Heart left ventricle (tissue), 16 donors: Measurements from ENCODE around the gene OR2AG1. TPM values are rescaled to one million over a fixed set of nuclear protein-coding genes. Genes with fewer than 3 reads are reported as not detected.

Experiments
- ATAC-seq, 4 donors: fragments of 200-7000 bp; cut with Tn5 transposase; one replicate each; pipeline ENCODE4 v1.9.1; 2020 to 2022; ENCODE audit warnings: moderate library complexity in 4 of 4, mild to moderate bottlenecking in 3 of 4, moderate number of reproducible peaks in 1 of 4
- DNase-seq, 5 donors: peaks; one replicate each; pipeline ENCODE4 v3.0.0-alpha.2; 2020
- H3K27ac ChIP-seq, 12 donors: fragments of 200-600 bp; sonication (generic) in 4 of 12; one replicate each; pipeline versions ENCODE4 v1.5.0 to v1.8.0; 2016 to 2022; ENCODE audit warnings: mild to moderate bottlenecking in 2 of 12
- H3K27me3 ChIP-seq, 9 donors: fragments of 200-600 bp; sonication (generic) in 2 of 9; one replicate each; pipeline versions ENCODE4 v1.5.1 to v1.8.0; 2016 to 2022; ENCODE audit warnings: mild to moderate bottlenecking in 3 of 9
- H3K36me3 ChIP-seq, 9 donors: fragments of 200-600 bp; sonication (generic) in 2 of 9; one replicate each; pipeline versions ENCODE4 v1.5.0 to v1.8.0; 2018 to 2022; ENCODE audit warnings: mild to moderate bottlenecking in 2 of 9
- H3K4me1 ChIP-seq, 12 donors: fragments of 200-600 bp; sonication (generic) in 4 of 12; one replicate each; pipeline versions ENCODE4 v1.5.0 to v1.8.0; 2016 to 2022; ENCODE audit warnings: mild to moderate bottlenecking in 3 of 12
- H3K4me3 ChIP-seq, 12 donors: fragments of 200-600 bp; sonication (generic) in 4 of 12; one replicate each; pipeline versions ENCODE4 v1.5.0 to v1.8.0; 2017 to 2022; ENCODE audit warnings: mild to moderate bottlenecking in 9 of 12, moderate library complexity in 4 of 12
- H3K9me3 ChIP-seq, 12 donors: fragments of 200-600 bp; sonication (generic) in 4 of 12; one replicate each; pipeline versions ENCODE4 v1.5.0 to v1.8.0; 2016 to 2022; ENCODE audit warnings: mild to moderate bottlenecking in 1 of 12
- CTCF ChIP-seq, 12 donors: fragments of 200-600 bp; sonication (generic) in 4 of 12; IDR thresholded peaks; one replicate each; pipeline versions ENCODE4 v1.5.0 to v1.8.0; 2018 to 2022; ENCODE audit warnings: antibody characterized with exemption in 12 of 12, mild to moderate bottlenecking in 5 of 12
- POLR2A ChIP-seq, 2 donors: fragments of 450-650 bp; IDR thresholded peaks; one replicate each; pipeline ENCODE4 v1.6.1; 2017; ENCODE audit warnings: antibody characterized with exemption in 2 of 2, mild to moderate bottlenecking in 2 of 2, moderate library complexity in 2 of 2
- WGBS, 4 donors: extraction: QIAGEN DNeasy Blood & Tissue Kit in 2 of 4; methylation state at CpG; one replicate each; pipeline versions ENCODE4 v1.1.5 to v1.1.7; 2013 to 2018; 5-methylcytosine and 5-hydroxymethylcytosine counted together
- intact Hi-C, 10 donors: fragments of 100-400 bp; cut with DNase I; formaldehyde crosslinking; loops; one replicate each; pipeline versions ENCODE4 v1.11.1 to v1.14.2; 2022
- polyA plus RNA-seq, 2 donors: library from polyadenylated mRNA; stranded (reverse); fragments of 200-250 nt; gene quantifications; one replicate each; pipeline ENCODE4 v1.2.3, GENCODE V29; 2013
- total RNA-seq, 9 donors: library from RNA; depleted of rRNA in 2 of 9; stranded (reverse); fragments of >200 nt in 2 of 9; fragmentation: NEBNext Ultra II Directional in 3 of 9; extraction: Animal tissue kit (Norgen Biotek cat#: 25700) in 3 of 9; gene quantifications; one replicate each; pipeline versions ENCODE4 v1.1.0 to v1.2.4, GENCODE V29; 2016 to 2023
- donor health status: ischemic (EF 13 %, LVEDD 7.1; RV severe dilation, severe dysfunction).
- donor health status: healthy with polysubstance abuse.
- donor health status: DM: no; HTN: yes; CAD: no.
- donor health status: DM: no; HTN: no; CAD: no.
- donor health status: ischemic (EF 25% LVEDD 6.9; RV normal size, moderate dysfunction).
- donor health status: ischemic (EF 25% LVEDD 5.7; RV mildly dilated, moderate dysfunction).
- donor health status: healthy.
- donor health status: DM: yes; HTN: yes; CAD: no.
- donor health status: ischemic (EF 35%, LVEDD 5.7; RV mildly dilated, moderate dysfunction).
- donor health status: nonischemic (EF 11% LVEDD 7.7; RV severe dilation, severe dysfunction).
- donor health status: DM: yes; HTN: yes; CAD: no.
- donor health status: PGD.
- donor health status: ischemic (EF 29% LVEDD 5.4; RV normal size, mild dysfunction).
- donor health status: nonischemic (EF 23%, LVEDD 6.1; RV moderate dilation, normal function).

The OR2AG1 gene
- total and polyA plus RNA-seq, 11 donors, result not detected

GRCh38 chr11:6834021-6834420 lies 51.2 kb downstream of the OR2AG1 start:
- Histone ChIP-seq H3K4me3 (no peak overlapping the region), H3K36me3 (no peaks in the 10 kb centered on the region), H3K27ac (no peak overlapping the region), H3K27me3 (no peaks in the 10 kb centered on the region), H3K4me1 (no peaks in the 10 kb centered on the region), H3K9me3 (no peaks in the 10 kb centered on the region)
- DNase-seq (no peak), ATAC-seq (no peak)
- WGBS, 4 donors, result 64 to 83% (median 70%) methylated on average over 1 of the region's 1 CpG
- TF ChIP-seq POLR2A (IDR thresholded peaks at IDR 0.05) (no peak), CTCF (IDR thresholded peaks at IDR 0.05) (no peak)
- intact Hi-C loops, result no loop called here

Other genes starting within 250 kb of the OR2AG1 start
- 10 to 100 TPM; 11.2 to 23.5 (median 18.0) TPM for gene RRP8, start 179.4 kb upstream of the OR2AG1 start, total RNA-seq
- gene RRP8, start 179.4 kb upstream of the OR2AG1 start, polyA plus RNA-seq, result 10 to 100 TPM; 16.6 to 17.4 TPM
- 100 to 1,000 TPM; 177 to 259 (median 222) TPM for gene ILK, start 179.2 kb upstream of the OR2AG1 start, total RNA-seq
- 100 to 1,000 TPM; 220 to 288 TPM for gene ILK, start 179.2 kb upstream of the OR2AG1 start, polyA plus RNA-seq
- 100 to 1,000 TPM in 4 of 9 donors, 10 to 100 TPM in 5; 42.3 to 153 (median 99.0) TPM for gene TAF10, start 170.8 kb upstream of the OR2AG1 start, total RNA-seq
- gene TAF10, start 170.8 kb upstream of the OR2AG1 start, polyA plus RNA-seq, result 100 to 1,000 TPM in 1 of 2 donors, 10 to 100 TPM in 1; 50.8 to 155 TPM
- 100 to 1,000 TPM in 2 of 9 donors, 10 to 100 TPM in 7; 48.7 to 169 (median 81.2) TPM for gene TPP1, start 163.6 kb upstream of the OR2AG1 start, total RNA-seq
- 10 to 100 TPM; 38.5 to 39.5 TPM for gene TPP1, start 163.6 kb upstream of the OR2AG1 start, polyA plus RNA-seq
- gene DCHS1, start 127.2 kb upstream of the OR2AG1 start, total RNA-seq, result 10 to 100 TPM in 6 of 9 donors, 1 to 10 TPM in 3; 5.5 to 19.6 (median 11.4) TPM
- gene DCHS1, start 127.2 kb upstream of the OR2AG1 start, polyA plus RNA-seq, result 1 to 10 TPM; 3.6 to 6.6 TPM
- gene MRPL17, start 99.7 kb upstream of the OR2AG1 start, total RNA-seq, result 10 to 100 TPM; 31.0 to 58.0 (median 47.7) TPM
- gene MRPL17, start 99.7 kb upstream of the OR2AG1 start, polyA plus RNA-seq, result 10 to 100 TPM; 56.8 to 70.9 TPM
- not detected for gene OR2AG2, start 11.0 kb upstream of the OR2AG1 start, total RNA-seq
- gene OR2AG2, start 11.0 kb upstream of the OR2AG1 start, polyA plus RNA-seq, result under 1 TPM in 1 of 2 donors, not detected in 1; 0.01 TPM
- gene OR6A2, start 16.7 kb downstream of the OR2AG1 start, total RNA-seq, result under 1 TPM in 1 of 9 donors, not detected in 8; 0.29 TPM
- not detected for gene OR6A2, start 16.7 kb downstream of the OR2AG1 start, polyA plus RNA-seq
- not detected for gene OR10A5, start 62.7 kb downstream of the OR2AG1 start, total RNA-seq
- not detected for gene OR10A5, start 62.7 kb downstream of the OR2AG1 start, polyA plus RNA-seq
- not detected for gene OR10A2, start 80.0 kb downstream of the OR2AG1 start, total RNA-seq
- gene OR10A2, start 80.0 kb downstream of the OR2AG1 start, polyA plus RNA-seq, result not detected
- gene OR10A4, start 93.6 kb downstream of the OR2AG1 start, total RNA-seq, result not detected
- gene OR10A4, start 93.6 kb downstream of the OR2AG1 start, polyA plus RNA-seq, result not detected
- gene OR2D2, start 109.5 kb downstream of the OR2AG1 start, total RNA-seq, result not detected
- not detected for gene OR2D2, start 109.5 kb downstream of the OR2AG1 start, polyA plus RNA-seq
- gene OR2D3, start 138.0 kb downstream of the OR2AG1 start, total RNA-seq, result not detected
- not detected for gene OR2D3, start 138.0 kb downstream of the OR2AG1 start, polyA plus RNA-seq
- gene ZNF215, start 143.4 kb downstream of the OR2AG1 start, total RNA-seq, result under 1 TPM in 6 of 9 donors, not detected in 3; 0.13 to 0.72 (median 0.23) TPM
- under 1 TPM; 0.04 to 0.19 TPM for gene ZNF215, start 143.4 kb downstream of the OR2AG1 start, polyA plus RNA-seq
- gene ZNF214, start 237.3 kb downstream of the OR2AG1 start, total RNA-seq, result 1 to 10 TPM in 4 of 9 donors, under 1 TPM in 5; 0.69 to 2.0 (median 0.98) TPM
- under 1 TPM; 0.23 to 0.91 TPM for gene ZNF214, start 237.3 kb downstream of the OR2AG1 start, polyA plus RNA-seq
- not detected for gene NLRP14, start 237.5 kb downstream of the OR2AG1 start, total RNA-seq
- gene NLRP14, start 237.5 kb downstream of the OR2AG1 start, polyA plus RNA-seq, result not detected